Head of caudate nucleus (tissue), 42 donors: Measurements from ENCODE around the gene ALAD.
"Not testable (repeated sequence)": the region's sequence is repeated elsewhere in the genome, so short reads cannot be mapped to it uniquely, and the experiment has no call there.

Experiments used
- DNase-seq, 42 donors: peaks; one replicate each; pipeline versions ENCODE4 v3.0.0 to v3.0.0-alpha.2; 2020 to 2021; ENCODE audit warnings: mixed read lengths in 7 of 42
- intact Hi-C: fragments of 100-400 bp; cut with DNase I; formaldehyde crosslinking; loops from one replicate; pipeline ENCODE4 v1.15.0; 2022

ALAD gene

GRCh38 chr9:113379094-113379828 is 21.8 kb downstream of the ALAD start:
- intact Hi-C loops, DNase-seq: not testable (repeated sequence)

GRCh38 chr9:113376634-113377567 is 24.2 kb downstream of the ALAD start, which contains the start of gene HDHD3:
TSS of gene HDHD3 (minus strand) at chr9:113376986. CDS start at chr9:113374354, 2,632 bp downstream.
- intact Hi-C loops, result no loop called here
- peak; percentile 48 to 91 (median 79) for DNase-seq

- intact Hi-C loops, result no loop called here
- no peak for DNase-seq
These were observed 25.7 kb downstream of the ALAD start for GRCh38 chr9:113375057-113376023.

- DNase-seq, result no peak
- intact Hi-C loops, result no loop called here
These were observed 27.2 kb downstream of the ALAD start for GRCh38 chr9:113373676-113374392.

GRCh38 chr9:113373256-113373655 is 27.8 kb downstream of the ALAD start:
- no peak for DNase-seq
- intact Hi-C loops, result no loop called here

GRCh38 chr9:113372059-113372458 is 29.0 kb downstream of the ALAD start:
- no peak for DNase-seq
- intact Hi-C loops, result no loop called here

GRCh38 chr9:113370806-113371325 is 30.2 kb downstream of the ALAD start:
- no peak for DNase-seq
- intact Hi-C loops, result no loop called here

GRCh38 chr9:113369855-113370140 is 31.3 kb downstream of the ALAD start:
- no peak for DNase-seq
- intact Hi-C loops, result no loop called here

GRCh38 chr9:113368982-113369854 is 31.9 kb downstream of the ALAD start:
- intact Hi-C loops, result no loop called here
- DNase-seq, result no peak

- no peak for DNase-seq
- intact Hi-C loops, result no loop called here
These were observed 32.6 kb downstream of the ALAD start for GRCh38 chr9:113368348-113368981.

- intact Hi-C loops, DNase-seq: not testable (repeated sequence)
These were observed 35.4 kb downstream of the ALAD start for GRCh38 chr9:113365652-113366051.

- intact Hi-C loops, result no loop called here
- no peak for DNase-seq
These were observed 36.1 kb downstream of the ALAD start for GRCh38 chr9:113364951-113365350.

GRCh38 chr9:113363336-113363735 is 37.7 kb downstream of the ALAD start:
- DNase-seq, result no peak
- intact Hi-C loops, result no loop called here

GRCh38 chr9:113361304-113362018 is 39.6 kb downstream of the ALAD start:
- peak in 32 of 42 donors; percentile 26 to 82 (median 56) for DNase-seq
- intact Hi-C loops, result no loop called here

GRCh38 chr9:113360242-113360842 is 40.7 kb downstream of the ALAD start:
- intact Hi-C loops, result no loop called here
- peak in 2 of 42 donors; percentile 6 to 31 for DNase-seq

- intact Hi-C loops, result no loop called here
- peak in 2 of 42 donors; percentile 12 to 29 for DNase-seq
These were observed 41.7 kb downstream of the ALAD start for GRCh38 chr9:113359385-113359784.
